Keratinocyte (primary cell): ENCODE data around the gene HECTD2. TPM values are rescaled to one million over a fixed set of nuclear protein-coding genes. Genes with fewer than 3 reads are reported as not detected.

Source experiments
- DNase-seq: peaks from one replicate; pipeline ENCODE4 v3.0.0-alpha.2; 2011; ENCODE audit warnings: low read depth, missing footprints, low spot score
- FAIRE-seq: peaks from 2 replicates; lab custom pipeline; 2011; peaks lifted over from hg19 to GRCh38; lab: Jason Lieb, UNC
- H2AFZ ChIP-seq: 2 replicates; pipeline ENCODE4 v1.6.0; 2012; ENCODE audit warnings: low read length, control low read depth, inconsistent platforms; ENCODE audit not compliant: control insufficient read depth
- H3K27ac ChIP-seq: 2 replicates; pipeline ENCODE4 v1.5.1; 2011; ENCODE audit warnings: low read length; ENCODE audit not compliant: control insufficient read depth, insufficient read depth
- H3K27me3 ChIP-seq: 3 replicates; pipeline ENCODE4 v1.6.0; 2011; ENCODE audit warnings: low read length; ENCODE audit not compliant: control insufficient read depth, insufficient read depth; ENCODE audit errors: extremely low read depth
- H3K36me3 ChIP-seq, 2 experiments: 2 replicates in 1 of 2; 3 replicates in 1 of 2; pipeline ENCODE4 v1.5.1; 2011; ENCODE audit warnings: low read length in 2 of 2, mild to moderate bottlenecking in 1 of 2; ENCODE audit not compliant: control insufficient read depth in 2 of 2, insufficient read depth in 2 of 2; ENCODE audit errors: extremely low read depth in 1 of 2
- H3K4me1 ChIP-seq: 3 replicates; pipeline ENCODE4 v1.5.1; 2011; ENCODE audit warnings: low read length; ENCODE audit not compliant: control insufficient read depth, insufficient read depth; ENCODE audit errors: extremely low read depth
- H3K4me2 ChIP-seq: 3 replicates; pipeline ENCODE4 v1.6.0; 2011; ENCODE audit warnings: low read depth, low read length; ENCODE audit not compliant: control insufficient read depth, insufficient read depth; ENCODE audit errors: extremely low read depth
- H3K4me3 ChIP-seq, 3 experiments: fragments of 200-600 bp in 1 of 3; sonication (generic) in 1 of 3; 2 replicates in 2 of 3; 3 replicates in 1 of 3; pipeline ENCODE4 v1.5.1; 2011 to 2016; ENCODE audit warnings: low read length in 3 of 3, mild to moderate bottlenecking in 3 of 3, control low read depth in 2 of 3, inconsistent platforms in 1 of 3, low read depth in 1 of 3, mixed read lengths in 1 of 3, mixed run types in 1 of 3, moderate library complexity in 1 of 3; ENCODE audit not compliant: control insufficient read depth in 2 of 3, insufficient read depth in 2 of 3; ENCODE audit errors: extremely low read depth in 1 of 3
- H3K79me2 ChIP-seq: 2 replicates; pipeline ENCODE4 v1.6.0; 2012; ENCODE audit warnings: low read length; ENCODE audit not compliant: control insufficient read depth, insufficient read depth
- H3K9ac ChIP-seq: 3 replicates; pipeline ENCODE4 v1.6.0; 2011; ENCODE audit warnings: low read length; ENCODE audit not compliant: control insufficient read depth, insufficient read depth; ENCODE audit errors: extremely low read depth
- H3K9me1 ChIP-seq: 3 replicates; pipeline ENCODE4 v1.6.0; 2011; ENCODE audit warnings: low read length; ENCODE audit not compliant: control insufficient read depth, insufficient read depth; ENCODE audit errors: extremely low read depth
- H3K9me3 ChIP-seq: 2 replicates; pipeline ENCODE4 v1.5.1; 2012; ENCODE audit warnings: low read depth, low read length; ENCODE audit not compliant: control insufficient read depth
- H4K20me1 ChIP-seq: 3 replicates; pipeline ENCODE4 v1.6.0; 2011; ENCODE audit warnings: low read length; ENCODE audit not compliant: control insufficient read depth, insufficient read depth; ENCODE audit errors: extremely low read depth
- CTCF ChIP-seq, 3 experiments: IDR thresholded peaks in 1 of 3; conservative IDR thresholded peaks in 1 of 3; optimal IDR thresholded peaks in 1 of 3; 2 replicates in 2 of 3; 3 replicates in 1 of 3; pipeline versions ENCODE3 to v1.5.1; 2011; ENCODE audit warnings: low read length in 3 of 3, mild to moderate bottlenecking in 3 of 3, moderate library complexity in 2 of 3, control low read depth in 1 of 3, inconsistent platforms in 1 of 3; ENCODE audit not compliant: insufficient read depth in 2 of 3; ENCODE audit errors: extremely low read depth in 1 of 3
- EZH2 ChIP-seq: IDR thresholded peaks from one replicate; pipeline ENCODE4 v1.6.1; 2012; ENCODE audit warnings: inconsistent platforms, mild to moderate bottlenecking, low read length, moderate library complexity
- dilution Hi-C: fragments of 300-500 bp; cut with MboI; formaldehyde crosslinking; loops from one replicate; pipeline ENCODE4 v1.7.0; 2020; ENCODE audit warnings: low sequenced_read_pairs; ENCODE audit not compliant: extremely low pct_ligation_motif_present
- polyA plus RNA-seq, 5 experiments: library from polyadenylated mRNA; depleted of rRNA in 3 of 5; stranded (reverse) in 3 of 5; stranded (forward) in 1 of 5; unstranded in 1 of 5; fragments of >200 nt; gene quantifications; 1 replicate in 1 of 5; 2 replicates in 3 of 5; 3 replicates in 1 of 5; pipeline versions ENCODE4 v1.2.1 to v1.2.3, GENCODE V29; 2011 to 2012; ENCODE audit warnings: missing spikeins in 2 of 5, low read depth in 1 of 5, low replicate concordance in 1 of 5

Gene HECTD2
- polyA plus RNA-seq, 1 donor (not counting 4 experiments of a cell fraction or from before 2014, with no cell fraction given): 2.2 TPM

- H3K36me3 ChIP-seq: no peaks in the 10 kb centered on the region
- dilution Hi-C loops: no loop called here
- no peaks in the 10 kb centered on the region for H3K9me3 ChIP-seq
- H3K9me1 ChIP-seq: no peaks in the 10 kb centered on the region
- H3K27ac ChIP-seq: peak overlapping the region; percentile 91
- H4K20me1 ChIP-seq: no peaks in the 10 kb centered on the region
- no peak for DNase-seq
- peak overlapping the region; percentile 95 for H3K9ac ChIP-seq
- H3K79me2 ChIP-seq: no peaks in the 10 kb centered on the region
- FAIRE-seq: peak; percentile 39
- peak overlapping the region; percentile 99 for H2AFZ ChIP-seq
- peak in 1 of 3 experiments; percentile 1 for TF ChIP-seq CTCF (optimal IDR thresholded peaks at IDR 0.05 in 1 of 3, IDR thresholded peaks at IDR 0.05 in 1 of 3, conservative IDR thresholded peaks at IDR 0.05 in 1 of 3; ENCODE audit: extremely low read depth in 1 of 3, insufficient read depth in 2 of 3, low read length in 3 of 3)
- no peak for TF ChIP-seq EZH2
- peaks cover 7% of the 10 kb centered on the region for H3K4me1 ChIP-seq
- H3K4me2 ChIP-seq: peak overlapping the region; percentile 73
- no peaks in the 10 kb centered on the region for H3K27me3 ChIP-seq
- peak overlapping the region; percentile 60 to 85 (median 75) for H3K4me3 ChIP-seq
These were observed 875 bp upstream of the HECTD2 start for GRCh38 chr10:91409069-91409868.

- Histone ChIP-seq H3K27ac (peak overlapping the region; percentile 91), H4K20me1 (no peaks in the 10 kb centered on the region), H3K9me1 (no peaks in the 10 kb centered on the region), H3K9ac (peak overlapping the region; percentile 95), H3K79me2 (no peaks in the 10 kb centered on the region), H3K4me1 (peaks cover 7% of the 10 kb centered on the region), H2AFZ (peak overlapping the region; percentile 96), H3K27me3 (no peaks in the 10 kb centered on the region), H3K9me3 (no peaks in the 10 kb centered on the region), H3K36me3 (no peaks in the 10 kb centered on the region), H3K4me2 (peak overlapping the region; percentile 80), H3K4me3 (peak overlapping the region; percentile 60 to 88 (median 73))
- TF ChIP-seq CTCF (optimal IDR thresholded peaks at IDR 0.05 in 1 of 3, IDR thresholded peaks at IDR 0.05 in 1 of 3, conservative IDR thresholded peaks at IDR 0.05 in 1 of 3; ENCODE audit: extremely low read depth in 1 of 3, insufficient read depth in 2 of 3, low read length in 3 of 3): no peak
- TF ChIP-seq EZH2: no peak
- DNase-seq: no peak
- dilution Hi-C loops: no loop called here
- no peak for FAIRE-seq
These were observed 661 bp downstream of the HECTD2 start for GRCh38 chr10:91410638-91411371.
